Esophagus squamous epithelium (tissue), 5 donors: ENCODE results near the gene PRMT1. TPM values are rescaled to one million over a fixed set of nuclear protein-coding genes. Genes with fewer than 3 reads are reported as not detected.

Experiments used
- DNase-seq: peaks from one replicate; lab custom pipeline; 2025; lab: John Stamatoyannopoulos, UW
- H3K27ac ChIP-seq, 4 donors: fragments of 200-600 bp; sonication (generic); one replicate each; pipeline ENCODE4 v1.5.1; 2016 to 2019; ENCODE audit warnings: mild to moderate bottlenecking in 1 of 4
- H3K27me3 ChIP-seq, 4 donors: fragments of 200-600 bp; sonication (generic); 1 replicate in 3 of 4; 2 replicates in 1 of 4; pipeline versions ENCODE4 v1.5.1 to v1.6.0; 2017 to 2021; ENCODE audit warnings: antibody characterized with exemption in 1 of 4
- H3K36me3 ChIP-seq, 3 donors: fragments of 200-600 bp; sonication (generic); one replicate each; pipeline ENCODE4 v1.5.1; 2016 to 2019
- H3K4me1 ChIP-seq, 3 donors: fragments of 200-600 bp; sonication (generic); one replicate each; pipeline ENCODE4 v1.5.1; 2017 to 2019
- H3K4me3 ChIP-seq, 4 donors: fragments of 200-600 bp; sonication (generic); 1 replicate in 3 of 4; 2 replicates in 1 of 4; pipeline ENCODE4 v1.5.1; 2016 to 2019; ENCODE audit warnings: mild to moderate bottlenecking in 2 of 4, moderate library complexity in 1 of 4
- H3K9me3 ChIP-seq, 3 donors: fragments of 200-600 bp; sonication (generic); one replicate each; pipeline ENCODE4 v1.5.1; 2016 to 2019
- POLR2A ChIP-seq, 4 donors: fragments of 450-650 bp; IDR thresholded peaks; one replicate each; pipeline ENCODE4 v1.6.1; 2017; ENCODE audit warnings: antibody characterized with exemption in 4 of 4, mild to moderate bottlenecking in 4 of 4, moderate library complexity in 3 of 4
- WGBS, 2 donors: methylation state at CpG; one replicate each; pipeline ENCODE4 v1.1.5; 2018; 5-methylcytosine and 5-hydroxymethylcytosine counted together
- intact Hi-C: fragments of 100-400 bp; cut with DNase I; formaldehyde crosslinking; loops from one replicate; pipeline ENCODE4 v1.15.0; 2022
- total RNA-seq, 4 donors: library from RNA; depleted of rRNA; stranded (reverse); fragments of >200 nt; gene quantifications; one replicate each; pipeline ENCODE4 v1.1.0, GENCODE V29; 2016
- TF ChIP-seq, protein P1 (sequence below), 6 experiments: fragments of 450-650 bp in 4 of 6; fragments of 200-600 bp in 2 of 6; sonication (generic) in 2 of 6; IDR thresholded peaks; one replicate each; pipeline ENCODE4 v1.5.1; 2016 to 2019; ENCODE audit warnings: antibody characterized with exemption in 6 of 6, mild to moderate bottlenecking in 4 of 6, moderate library complexity in 4 of 6
- donor health status: DM: yes; HTN: yes; CAD: no.

Gene PRMT1
- total RNA-seq, 4 donors from 2014 or later = 86.1 to 206 (median 182) TPM

DNA sequence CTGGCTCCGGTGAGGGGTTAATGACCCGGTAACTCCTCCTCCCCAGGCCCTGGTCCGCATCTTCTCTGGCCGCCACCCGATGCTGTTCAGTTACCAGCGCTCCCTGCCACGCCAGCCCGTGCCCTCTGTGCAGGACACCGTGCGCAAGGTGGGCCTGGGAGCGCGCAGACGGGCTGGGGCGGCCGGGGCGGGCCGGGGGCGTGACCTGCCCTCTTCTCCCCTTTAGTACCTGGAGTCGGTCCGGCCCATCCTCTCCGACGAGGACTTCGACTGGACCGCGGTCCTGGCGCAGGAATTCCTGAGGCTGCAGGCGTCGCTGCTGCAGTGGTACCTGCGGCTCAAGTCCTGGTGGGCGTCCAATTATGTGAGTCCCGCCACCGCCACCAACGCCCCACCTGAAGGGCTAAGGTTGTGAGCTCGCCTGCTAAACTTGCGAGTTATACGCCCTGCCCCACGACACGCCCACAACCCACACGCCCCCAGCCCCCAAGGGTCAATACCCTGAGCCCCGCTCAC lies 24.3 kb downstream of the PRMT1 start:
- WGBS, 2 donors = 43 to 45% methylated on average over 20 to 33 of the region's 40 CpGs
- no peaks in the 10 kb centered on the region for H3K4me1 ChIP-seq
- no peaks in the 10 kb centered on the region for H3K36me3 ChIP-seq
- no peak overlapping the region for H3K4me3 ChIP-seq
- TF ChIP-seq, protein P1, sequence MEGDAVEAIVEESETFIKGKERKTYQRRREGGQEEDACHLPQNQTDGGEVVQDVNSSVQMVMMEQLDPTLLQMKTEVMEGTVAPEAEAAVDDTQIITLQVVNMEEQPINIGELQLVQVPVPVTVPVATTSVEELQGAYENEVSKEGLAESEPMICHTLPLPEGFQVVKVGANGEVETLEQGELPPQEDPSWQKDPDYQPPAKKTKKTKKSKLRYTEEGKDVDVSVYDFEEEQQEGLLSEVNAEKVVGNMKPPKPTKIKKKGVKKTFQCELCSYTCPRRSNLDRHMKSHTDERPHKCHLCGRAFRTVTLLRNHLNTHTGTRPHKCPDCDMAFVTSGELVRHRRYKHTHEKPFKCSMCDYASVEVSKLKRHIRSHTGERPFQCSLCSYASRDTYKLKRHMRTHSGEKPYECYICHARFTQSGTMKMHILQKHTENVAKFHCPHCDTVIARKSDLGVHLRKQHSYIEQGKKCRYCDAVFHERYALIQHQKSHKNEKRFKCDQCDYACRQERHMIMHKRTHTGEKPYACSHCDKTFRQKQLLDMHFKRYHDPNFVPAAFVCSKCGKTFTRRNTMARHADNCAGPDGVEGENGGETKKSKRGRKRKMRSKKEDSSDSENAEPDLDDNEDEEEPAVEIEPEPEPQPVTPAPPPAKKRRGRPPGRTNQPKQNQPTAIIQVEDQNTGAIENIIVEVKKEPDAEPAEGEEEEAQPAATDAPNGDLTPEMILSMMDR (IDR thresholded peaks at IDR 0.05) = no peak
- TF ChIP-seq POLR2A (IDR thresholded peaks at IDR 0.05) = no peak
- DNase-seq = no peak
- H3K9me3 ChIP-seq = no peaks in the 10 kb centered on the region
- intact Hi-C loops = no loop called here
- H3K27ac ChIP-seq = no peak overlapping the region
- peaks cover 0 to 6% (median 0%) of the 10 kb centered on the region in 4 donors for H3K27me3 ChIP-seq

DNA sequence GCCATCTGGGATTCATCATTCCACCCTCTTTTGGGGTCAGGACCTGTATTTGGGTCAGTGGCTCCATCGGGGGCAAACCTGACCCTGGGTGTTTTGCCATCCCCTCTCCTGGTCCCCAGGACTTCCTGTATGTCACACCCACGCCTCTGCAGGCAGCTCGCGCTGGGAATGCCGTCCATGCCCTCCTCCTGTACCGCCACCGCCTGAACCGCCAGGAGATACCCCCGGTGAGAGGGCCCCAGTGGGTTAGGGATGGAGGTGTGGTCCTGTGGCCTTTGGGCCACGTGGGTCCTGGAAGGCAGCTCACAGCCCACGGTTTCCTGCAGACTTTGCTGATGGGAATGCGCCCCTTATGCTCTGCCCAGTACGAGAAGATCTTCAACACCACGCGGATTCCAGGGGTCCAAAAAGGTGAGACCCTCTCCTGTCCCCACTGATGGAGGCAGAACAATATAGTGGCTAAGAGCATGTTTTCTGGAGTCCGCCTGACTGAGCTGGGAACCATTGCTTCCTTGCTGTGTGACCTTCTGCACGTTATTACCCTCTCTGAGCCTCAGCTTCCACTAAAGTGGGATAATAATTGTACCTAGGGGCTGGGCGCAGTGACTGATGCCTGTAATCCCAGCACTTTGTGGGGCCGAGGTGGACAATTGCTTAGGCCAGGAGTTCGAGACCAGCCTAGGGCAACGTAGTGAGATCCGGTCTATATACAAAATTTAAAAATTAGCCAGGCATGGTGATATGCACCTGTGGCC lies 28.0 kb downstream of the PRMT1 start:
- TF ChIP-seq POLR2A (IDR thresholded peaks at IDR 0.05) = no peak
- intact Hi-C loops = no loop called here
- Histone ChIP-seq H3K4me1 (no peaks in the 10 kb centered on the region), H3K9me3 (no peaks in the 10 kb centered on the region), H3K27ac (no peak overlapping the region), H3K27me3 (peaks cover 0 to 6% (median 0%) of the 10 kb centered on the region in 4 donors), H3K36me3 (no peaks in the 10 kb centered on the region), H3K4me3 (no peak overlapping the region)
- WGBS, 2 donors = 89 to 92% methylated on average over 6 to 9 of the region's 22 CpGs
- DNase-seq = no peak

DNA sequence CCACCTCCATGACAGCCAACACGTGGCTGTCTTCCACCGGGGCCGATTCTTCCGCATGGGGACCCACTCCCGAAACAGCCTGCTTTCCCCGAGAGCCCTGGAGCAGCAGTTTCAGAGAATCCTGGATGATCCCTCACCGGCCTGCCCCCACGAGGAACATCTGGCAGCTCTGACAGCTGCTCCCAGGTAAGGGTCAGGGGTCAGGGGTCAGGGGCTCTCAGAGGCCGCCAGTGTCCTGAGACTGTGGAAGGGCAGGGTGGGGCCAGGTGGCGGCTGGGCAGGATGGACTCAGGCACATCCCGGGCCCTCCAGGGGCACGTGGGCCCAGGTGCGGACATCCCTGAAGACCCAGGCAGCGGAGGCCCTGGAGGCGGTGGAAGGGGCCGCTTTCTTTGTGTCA lies 28.8 kb downstream of the PRMT1 start:
- no peaks in the 10 kb centered on the region for H3K4me1 ChIP-seq
- no peaks in the 10 kb centered on the region for H3K36me3 ChIP-seq
- H3K27ac ChIP-seq = no peak overlapping the region
- WGBS, 2 donors = 93 to 100% methylated on average over 1 to 7 of the region's 16 CpGs
- H3K4me3 ChIP-seq = no peak overlapping the region
- H3K9me3 ChIP-seq = no peaks in the 10 kb centered on the region
- intact Hi-C loops = no loop called here
- TF ChIP-seq, protein P1 (IDR thresholded peaks at IDR 0.05) = no peak
- no peak for TF ChIP-seq POLR2A (IDR thresholded peaks at IDR 0.05)
- H3K27me3 ChIP-seq = peaks cover 0 to 6% (median 0%) of the 10 kb centered on the region in 4 donors
- no peak for DNase-seq

DNA sequence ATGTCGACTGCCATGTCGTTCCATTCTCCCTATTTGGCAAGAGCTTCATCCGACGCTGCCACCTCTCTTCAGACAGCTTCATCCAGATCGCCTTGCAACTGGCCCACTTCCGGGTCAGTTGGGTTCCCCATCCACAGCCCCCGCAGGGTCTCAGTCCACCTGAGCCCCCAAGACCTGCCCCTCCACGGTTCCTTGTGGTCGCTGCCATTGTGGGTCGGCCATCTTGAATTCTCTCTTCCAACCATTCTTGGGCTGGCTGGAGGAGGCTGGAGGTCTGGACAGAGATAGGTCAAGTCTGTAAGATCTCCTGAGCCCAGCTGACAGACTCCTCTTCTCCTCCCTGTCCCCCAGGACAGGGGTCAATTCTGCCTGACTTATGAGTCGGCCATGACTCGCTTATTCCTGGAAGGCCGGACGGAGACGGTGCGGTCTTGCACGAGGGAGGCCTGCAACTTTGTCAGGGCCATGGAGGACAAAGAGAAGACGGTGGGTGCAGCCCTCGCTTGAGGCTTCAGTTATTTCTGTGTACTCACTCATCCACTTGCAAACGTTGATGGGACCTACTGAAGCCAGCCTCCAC lies 33.4 kb downstream of the PRMT1 start:
- Histone ChIP-seq H3K9me3 (no peaks in the 10 kb centered on the region), H3K4me1 (peaks cover 0 to 19% (median 4%) of the 10 kb centered on the region in 3 donors), H3K36me3 (no peaks in the 10 kb centered on the region), H3K4me3 (no peak overlapping the region), H3K27me3 (no peaks in the 10 kb centered on the region), H3K27ac (no peak overlapping the region)
- intact Hi-C loops = no loop called here
- DNase-seq = no peak
- 84 to 86% methylated on average over 11 to 20 of the region's 20 CpGs for WGBS, 2 donors
- TF ChIP-seq, protein P1 (IDR thresholded peaks at IDR 0.05) = no peak
- TF ChIP-seq POLR2A (IDR thresholded peaks at IDR 0.05) = no peak

DNA sequence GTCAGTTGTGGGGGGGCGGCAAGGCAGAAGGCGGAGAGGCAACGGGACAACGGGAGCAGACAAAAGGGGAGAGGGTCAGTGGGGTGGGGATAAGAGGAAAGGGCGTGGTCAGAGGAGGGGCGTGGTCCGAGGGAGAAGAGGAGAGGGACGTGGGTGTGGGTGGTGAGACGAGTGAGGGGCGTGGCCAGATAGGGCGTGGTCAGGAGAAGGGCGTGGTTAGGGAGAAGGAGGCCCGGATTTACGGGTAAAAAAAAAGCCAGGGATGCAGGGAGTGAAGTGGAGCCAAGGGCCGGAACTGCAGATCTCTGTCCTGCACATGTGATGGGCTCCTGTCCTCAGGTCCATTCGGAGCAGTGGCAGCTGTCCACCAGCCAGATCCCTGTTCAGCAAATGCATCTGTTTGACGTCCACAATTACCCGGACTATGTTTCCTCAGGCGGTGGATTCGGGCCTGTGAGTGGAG lies 35.4 kb downstream of the PRMT1 start:
- DNase-seq = no peak
- H3K36me3 ChIP-seq = no peaks in the 10 kb centered on the region
- intact Hi-C loops = no loop called here
- TF ChIP-seq POLR2A (IDR thresholded peaks at IDR 0.05) = no peak
- TF ChIP-seq, protein P1 (IDR thresholded peaks at IDR 0.05) = no peak
- peaks cover 0 to 22% (median 4%) of the 10 kb centered on the region in 3 donors for H3K4me1 ChIP-seq
- no peak overlapping the region for H3K4me3 ChIP-seq
- H3K27ac ChIP-seq = peak overlapping the region in 2 of 4 donors; percentile 65 to 74
- 44 to 48% methylated on average over 18 of the region's 20 CpGs for WGBS, 2 donors
- no peaks in the 10 kb centered on the region for H3K27me3 ChIP-seq
- no peaks in the 10 kb centered on the region for H3K9me3 ChIP-seq
